GM19025 (cell line): ENCODE measurements around the gene SHQ1.

ENCODE experiments used
- ATAC-seq: cut with Tn5 transposase; IDR thresholded peaks from one replicate; pipeline ENCODE4 v1.9.1; 2021; ENCODE audit warnings: mild to moderate bottlenecking, low read depth, moderate library complexity; ENCODE audit not compliant: unreplicated experiment

SHQ1 gene

DNA sequence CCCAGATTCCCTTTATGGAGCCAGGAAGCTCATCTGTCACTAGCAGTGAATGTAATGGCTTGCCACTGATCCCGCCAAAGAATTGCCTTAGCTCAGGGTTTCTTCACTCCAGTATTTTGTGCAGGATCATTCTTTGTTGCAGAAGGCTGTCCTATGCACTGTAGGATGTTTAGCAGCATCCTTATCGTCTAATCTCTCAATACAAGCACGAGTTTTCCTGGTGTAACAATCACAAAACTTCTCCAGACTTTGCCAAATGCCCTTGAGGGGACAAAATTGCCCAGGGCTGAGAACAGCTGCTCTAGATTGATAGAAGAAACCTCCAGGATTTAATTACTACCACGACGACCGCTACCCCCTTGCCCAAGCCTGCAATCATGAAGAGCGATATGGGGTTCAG, 6.8 kb upstream of the SHQ1 start:
- no peak for ATAC-seq

DNA sequence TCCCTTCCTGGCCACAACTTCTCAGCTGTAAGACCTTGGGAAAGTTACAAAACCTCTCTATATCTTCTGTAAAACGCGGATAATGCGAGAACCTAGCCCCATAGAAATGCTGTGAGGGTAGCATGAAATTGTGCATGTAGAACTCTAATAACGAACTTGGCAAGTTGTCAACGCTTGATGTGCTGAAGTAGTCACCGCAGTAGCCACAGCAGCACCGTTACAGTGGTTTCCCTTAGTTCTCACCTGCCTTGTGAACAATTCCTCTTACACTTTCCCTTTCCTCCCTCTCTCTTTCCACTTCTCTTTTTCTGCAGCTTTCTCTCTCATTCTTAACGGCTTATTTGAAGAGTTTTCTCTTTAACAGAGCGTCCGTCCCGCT, 447 bp upstream of the SHQ1 start:
- peak; percentile 32 for ATAC-seq

DNA sequence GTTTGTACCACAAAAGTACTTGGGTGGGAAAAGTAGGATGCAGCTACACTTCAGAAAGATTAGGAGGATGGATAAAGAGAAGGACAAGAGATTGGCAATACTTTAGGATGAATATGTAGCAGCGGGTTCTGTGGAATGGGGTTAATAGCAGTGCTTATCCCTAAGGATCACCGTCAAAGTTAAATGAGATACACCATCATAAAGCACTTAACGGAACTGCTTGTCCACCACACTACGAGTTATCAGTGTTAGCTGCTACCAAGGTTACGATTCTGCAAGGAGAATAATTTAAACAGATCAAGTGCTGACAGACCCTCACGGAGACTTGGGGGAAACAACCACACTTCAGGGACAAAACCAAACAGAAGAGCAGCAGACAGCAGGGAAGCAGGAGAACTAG, 963 bp downstream of the SHQ1 start:
- ATAC-seq = no peak

GRCh38 chr3:72846166-72846565, 2.1 kb downstream of the SHQ1 start:
- no peak for ATAC-seq

GRCh38 chr3:72844436-72844993, 3.7 kb downstream of the SHQ1 start:
- no peak for ATAC-seq

- ATAC-seq = no peak
These were observed 9.2 kb downstream of the SHQ1 start for GRCh38 chr3:72839057-72839456.

- ATAC-seq = no peak
These were observed 11.3 kb downstream of the SHQ1 start for GRCh38 chr3:72836923-72837322.

DNA sequence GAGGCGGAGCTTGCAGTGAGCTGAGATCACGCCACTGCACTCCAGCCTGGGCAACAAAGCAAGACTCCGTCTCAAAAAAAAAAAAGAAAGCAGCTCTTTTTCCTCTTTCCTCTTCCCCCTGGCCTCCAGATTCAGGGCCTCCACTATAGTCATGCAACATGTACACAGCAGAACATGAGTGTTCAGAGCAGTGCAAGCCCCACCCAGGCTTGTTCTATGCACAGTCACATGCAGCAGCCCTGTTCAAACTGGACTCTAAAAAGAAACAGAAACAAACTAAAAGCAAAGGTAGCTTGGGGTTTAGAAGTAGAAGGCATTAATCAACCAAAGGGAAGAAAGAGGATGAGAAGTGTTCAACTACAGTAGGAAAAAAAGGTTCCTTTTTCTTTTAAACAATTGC, 11.8 kb downstream of the SHQ1 start:
- ATAC-seq = no peak

- no peak for ATAC-seq
These were observed 17.6 kb downstream of the SHQ1 start for GRCh38 chr3:72830452-72831223.

- no peak for ATAC-seq
These were observed 18.5 kb downstream of the SHQ1 start for GRCh38 chr3:72829701-72830100.

GRCh38 chr3:72821161-72821781, 27.0 kb downstream of the SHQ1 start:
- ATAC-seq = no peak

DNA sequence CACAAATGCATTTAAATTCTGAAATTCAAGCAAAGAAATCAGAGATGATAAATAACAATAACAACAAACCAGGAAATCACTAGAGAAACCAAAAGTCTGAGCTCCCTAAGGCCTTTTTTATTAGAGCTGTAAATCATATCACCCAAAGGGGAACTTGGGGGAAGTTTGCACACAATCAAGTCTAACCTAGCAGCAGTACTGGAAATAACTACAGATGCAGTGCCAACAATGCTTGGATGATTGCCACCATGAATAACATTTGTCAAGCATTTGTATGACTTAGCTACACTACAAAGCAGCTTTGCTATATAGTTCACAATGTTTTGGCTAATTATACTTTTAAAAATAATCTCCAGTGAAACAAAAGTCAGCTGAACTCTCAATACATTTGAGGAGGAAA, 27.8 kb downstream of the SHQ1 start:
- ATAC-seq = no peak

DNA sequence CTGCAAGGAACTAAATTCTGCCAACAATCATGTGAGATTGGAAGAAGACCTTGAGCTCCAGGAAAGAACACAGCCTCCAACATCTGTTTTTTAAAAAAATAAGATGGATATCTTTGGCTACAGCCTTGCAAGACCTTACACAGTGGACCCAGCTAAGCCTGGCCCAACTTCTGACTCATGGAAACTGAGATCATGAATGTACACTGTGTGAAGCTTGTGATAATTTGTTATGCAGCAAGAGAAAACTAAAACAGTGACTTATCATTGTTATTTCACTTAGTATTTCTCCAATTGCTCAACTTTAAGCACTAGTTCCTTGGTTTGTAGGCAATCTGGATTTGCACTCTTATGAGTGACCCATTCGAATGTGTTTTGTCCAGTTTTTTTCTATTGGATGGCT, 29.3 kb downstream of the SHQ1 start:
- ATAC-seq = no peak

- no peak for ATAC-seq
These were observed 30.0 kb downstream of the SHQ1 start for GRCh38 chr3:72818092-72818773.

GRCh38 chr3:72816862-72817355, 31.3 kb downstream of the SHQ1 start:
- peak; percentile 66 for ATAC-seq

- no peak for ATAC-seq
These were observed 33.9 kb downstream of the SHQ1 start for GRCh38 chr3:72814308-72814707.

GRCh38 chr3:72812201-72812600, 36.0 kb downstream of the SHQ1 start:
- no peak for ATAC-seq

DNA sequence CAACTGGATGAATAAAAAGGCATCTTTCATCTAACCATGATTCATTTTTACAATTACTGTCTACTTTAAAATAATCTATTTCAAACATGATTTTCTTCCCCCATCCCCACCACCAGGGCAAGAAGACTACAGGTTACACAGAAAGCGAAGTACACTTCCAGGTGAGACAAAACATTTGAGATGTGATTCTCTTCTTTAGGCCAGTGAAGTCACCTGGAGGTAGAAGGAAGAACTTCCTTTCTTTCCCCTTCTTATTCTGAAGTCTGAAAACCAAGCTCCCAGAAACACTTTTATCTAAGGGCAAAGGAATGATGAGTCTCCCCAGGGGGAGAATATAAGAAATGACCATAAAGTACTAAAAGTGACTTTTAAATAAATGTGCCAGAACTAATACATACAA, 36.7 kb downstream of the SHQ1 start:
- ATAC-seq = no peak

DNA sequence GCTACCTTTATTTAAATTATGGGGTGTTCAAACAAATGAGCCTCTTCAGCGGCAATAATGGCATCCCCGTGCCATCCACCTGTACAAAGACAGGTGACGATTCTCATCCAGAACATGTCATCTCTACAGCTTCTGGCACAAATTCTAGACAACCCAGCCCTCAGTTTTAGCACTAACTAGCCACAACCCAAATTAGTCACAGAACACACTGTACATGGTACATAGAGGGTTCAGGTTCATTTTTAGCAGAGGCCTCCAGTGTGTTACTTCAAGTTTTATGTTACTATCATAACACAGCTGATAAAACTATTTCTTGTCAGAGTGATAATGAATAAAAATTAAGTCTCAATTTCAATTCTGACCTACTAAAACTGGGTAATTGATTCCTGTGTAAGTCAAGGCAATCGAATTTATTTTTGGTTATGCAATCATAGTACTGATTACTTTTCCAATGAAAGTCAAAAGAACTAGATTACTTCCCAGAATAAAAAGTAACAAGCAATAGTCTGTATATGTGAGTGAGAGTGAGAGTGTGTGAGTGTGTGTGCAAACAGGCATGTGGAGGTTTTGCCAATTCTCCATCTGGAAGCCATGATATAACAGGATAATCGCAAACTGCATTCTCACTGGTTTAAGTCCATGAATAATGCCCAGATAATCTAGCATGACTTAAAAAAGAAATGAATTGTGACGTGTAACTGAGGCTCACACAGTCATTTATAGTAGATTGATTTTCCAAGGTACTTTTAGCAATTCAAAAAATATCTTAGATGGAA, 37.4 kb downstream of the SHQ1 start:
- ATAC-seq = no peak

- no peak for ATAC-seq
These were observed 38.2 kb downstream of the SHQ1 start for GRCh38 chr3:72810063-72810462.

GRCh38 chr3:72804361-72804760, 43.9 kb downstream of the SHQ1 start:
- ATAC-seq = no peak
